Mesenchymal stem cell (in vitro differentiated cells and primary cell): ENCODE data around the gene F2RL3.

Experiments used
- DNase-seq: peaks from one replicate; pipeline ENCODE4 v3.0.0-alpha.2; 2013
- H2AFZ ChIP-seq: one replicate; pipeline ENCODE4 v1.6.1; 2013; ENCODE audit warnings: low read depth, mild to moderate bottlenecking, control low read depth, inconsistent platforms, low read length, moderate library complexity
- H2AK5ac ChIP-seq: 2 replicates; pipeline ENCODE4 v1.6.1; 2013; ENCODE audit warnings: low read length, moderate library complexity, mild to moderate bottlenecking, inconsistent platforms; ENCODE audit not compliant: severe bottlenecking
- H2BK120ac ChIP-seq: one replicate; pipeline ENCODE4 v1.6.1; 2013; ENCODE audit warnings: low read depth, mild to moderate bottlenecking, inconsistent platforms, low read length, moderate library complexity
- H2BK12ac ChIP-seq, 2 experiments: one replicate each; pipeline ENCODE4 v1.6.1; 2013; ENCODE audit warnings: inconsistent platforms in 2 of 2, low read length in 2 of 2, mild to moderate bottlenecking in 2 of 2, moderate library complexity in 2 of 2, control low read depth in 1 of 2
- H2BK15ac ChIP-seq: one replicate; pipeline ENCODE4 v1.6.1; 2013; ENCODE audit warnings: mild to moderate bottlenecking, low read depth, inconsistent platforms; ENCODE audit not compliant: poor library complexity, severe bottlenecking
- H2BK5ac ChIP-seq: 2 replicates; pipeline ENCODE4 v1.6.1; 2013; ENCODE audit warnings: low read depth, mild to moderate bottlenecking, low read length, control low read depth, inconsistent platforms; ENCODE audit not compliant: poor library complexity, severe bottlenecking
- H3K14ac ChIP-seq, 2 experiments: one replicate each; pipeline ENCODE4 v1.6.1; 2013; ENCODE audit warnings: inconsistent platforms in 2 of 2, low read length in 2 of 2, control low read depth in 1 of 2, mild to moderate bottlenecking in 1 of 2, moderate library complexity in 1 of 2
- H3K18ac ChIP-seq, 2 experiments: one replicate each; pipeline ENCODE4 v1.6.1; 2013; ENCODE audit warnings: inconsistent platforms in 2 of 2, low read length in 2 of 2, control low read depth in 1 of 2, low read depth in 1 of 2, mild to moderate bottlenecking in 1 of 2
- H3K23ac ChIP-seq, 2 experiments: one replicate each; pipeline ENCODE4 v1.6.1; 2013; ENCODE audit warnings: inconsistent platforms in 2 of 2, low read length in 2 of 2, mild to moderate bottlenecking in 2 of 2, moderate library complexity in 2 of 2, control low read depth in 1 of 2
- H3K27ac ChIP-seq: 2 replicates; pipeline ENCODE4 v1.5.1; 2013; ENCODE audit warnings: mild to moderate bottlenecking, moderate library complexity, low read length, control low read depth, inconsistent platforms; ENCODE audit not compliant: poor library complexity, severe bottlenecking
- H3K27me3 ChIP-seq, 2 experiments: 2 replicates each; pipeline versions ENCODE4 v1.6.1 to v1.7.0; 2013; ENCODE audit warnings: low read length in 2 of 2, mild to moderate bottlenecking in 2 of 2, moderate library complexity in 2 of 2, control low read depth in 1 of 2, inconsistent platforms in 1 of 2; ENCODE audit not compliant: control insufficient read depth in 1 of 2, insufficient read depth in 1 of 2
- H3K36me3 ChIP-seq, 2 experiments: 2 replicates each; pipeline versions ENCODE4 v1.6.1 to v1.7.0; 2013; ENCODE audit warnings: low read length in 2 of 2, control low read depth in 1 of 2, inconsistent platforms in 1 of 2, low read depth in 1 of 2, mild to moderate bottlenecking in 1 of 2; ENCODE audit not compliant: insufficient read depth in 2 of 2, control insufficient read depth in 1 of 2
- H3K4ac ChIP-seq, 2 experiments: one replicate each; pipeline ENCODE4 v1.6.1; 2013; ENCODE audit warnings: inconsistent platforms in 2 of 2, low read length in 2 of 2, mild to moderate bottlenecking in 2 of 2, moderate library complexity in 2 of 2, control low read depth in 1 of 2, low read depth in 1 of 2
- H3K4me1 ChIP-seq: 2 replicates; pipeline ENCODE4 v1.6.1; 2013; ENCODE audit warnings: low read depth, low read length, control low read depth; ENCODE audit not compliant: control insufficient read depth, insufficient read depth
- H3K4me2 ChIP-seq: 2 replicates; pipeline ENCODE4 v1.6.1; 2013; ENCODE audit warnings: low read length, mild to moderate bottlenecking, inconsistent platforms; ENCODE audit not compliant: poor library complexity, severe bottlenecking
- H3K4me3 ChIP-seq, 2 experiments: 2 replicates each; pipeline versions ENCODE4 v1.5.1 to v1.7.0; 2013; ENCODE audit warnings: low read length in 2 of 2, mild to moderate bottlenecking in 2 of 2, control low read depth in 1 of 2, low read depth in 1 of 2; ENCODE audit not compliant: insufficient read depth in 1 of 2
- H3K79me1 ChIP-seq: replicated peaks from 2 replicates; pipeline ENCODE4 v1.6.1; 2013; ENCODE audit warnings: mild to moderate bottlenecking, control low read depth, low read length, inconsistent platforms; ENCODE audit not compliant: poor library complexity, severe bottlenecking
- H3K9ac ChIP-seq: 2 replicates; pipeline ENCODE4 v1.7.0; 2013; ENCODE audit warnings: mild to moderate bottlenecking, low read length, moderate library complexity
- H3K9me3 ChIP-seq: 2 replicates; pipeline ENCODE4 v1.7.0; 2013; ENCODE audit warnings: mild to moderate bottlenecking, low read length; ENCODE audit not compliant: control insufficient read depth
- H4K8ac ChIP-seq: one replicate; pipeline ENCODE4 v1.6.1; 2013; ENCODE audit warnings: inconsistent platforms, mild to moderate bottlenecking, low read length, moderate library complexity
- H4K91ac ChIP-seq: one replicate; pipeline ENCODE4 v1.6.1; 2013; ENCODE audit warnings: mild to moderate bottlenecking, low read length, inconsistent platforms
- WGBS: methylation state at CpG from one replicate; pipeline ENCODE4 v1.1.7; 2013; ENCODE audit warnings: mixed read lengths; 5-methylcytosine and 5-hydroxymethylcytosine counted together

Gene F2RL3

DNA sequence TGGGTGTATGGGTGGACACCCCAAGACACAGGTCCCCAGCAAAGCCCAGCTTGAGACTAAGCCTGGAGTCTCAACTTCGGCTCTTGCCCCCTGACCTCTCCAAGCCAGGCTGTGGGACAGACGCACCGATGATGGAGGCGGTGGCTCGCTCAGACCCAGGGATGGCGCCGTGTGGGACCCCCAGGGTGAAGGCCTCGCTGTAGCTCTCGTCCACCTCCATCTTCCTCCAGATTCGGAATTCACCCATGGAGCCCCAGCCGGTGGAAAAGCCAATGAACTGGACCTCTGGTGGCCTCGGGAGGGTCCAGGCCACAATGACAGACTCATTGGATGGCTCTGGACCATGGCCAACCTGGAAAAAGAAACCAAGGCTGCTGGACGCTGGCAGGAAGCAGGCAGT lies 39.1 kb downstream of the F2RL3 start:
- Histone ChIP-seq H3K14ac (no peak overlapping the region), H3K18ac (no peak overlapping the region), H3K4me2 (no peak overlapping the region), H3K23ac (no peak overlapping the region), H3K27ac (no peak overlapping the region), H2BK12ac (no peak overlapping the region), H3K4me1 (no peaks in the 10 kb centered on the region), H3K36me3 (no peaks in the 10 kb centered on the region), H3K9me3 (peaks cover 8% of the 10 kb centered on the region), H4K8ac (no peak overlapping the region), H2BK120ac (no peak overlapping the region), H3K79me1 (no peaks in the 10 kb centered on the region), H2BK15ac (no peak overlapping the region), H2AFZ (no peak overlapping the region), H2AK5ac (no peak overlapping the region), H3K4ac (no peak overlapping the region), H2BK5ac (no peak overlapping the region), H3K4me3 (no peak overlapping the region), H4K91ac (no peak overlapping the region), H3K27me3 (peaks cover 0 to 11% of the 10 kb centered on the region in 2 experiments), H3K9ac (no peak overlapping the region)
- WGBS: 85% methylated on average over 13 of the region's 13 CpGs
- DNase-seq: no peak

DNA sequence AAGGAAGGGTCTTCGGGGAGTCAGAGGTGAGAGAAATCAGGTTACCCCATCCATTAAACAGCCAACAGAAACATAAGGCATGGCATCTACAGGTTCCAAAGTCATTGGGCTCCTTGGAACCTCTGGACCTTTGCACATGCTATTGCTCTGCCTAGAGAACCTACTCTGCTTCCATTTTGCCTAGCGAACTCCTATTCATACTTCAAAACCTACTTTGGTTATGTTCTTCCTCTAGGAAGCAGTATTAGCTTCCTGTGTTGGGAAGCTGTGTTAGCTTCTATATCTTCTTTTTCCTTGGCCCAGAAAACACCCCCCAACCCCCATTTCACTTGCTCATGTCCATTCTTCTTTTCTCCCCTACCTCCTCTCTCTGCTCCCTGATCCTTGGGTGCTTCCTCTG lies 39.6 kb downstream of the F2RL3 start:
- H3K9ac ChIP-seq: no peak overlapping the region
- H3K9me3 ChIP-seq: peaks cover 8% of the 10 kb centered on the region
- H2BK120ac ChIP-seq: no peak overlapping the region
- H2AFZ ChIP-seq: no peak overlapping the region
- H2BK5ac ChIP-seq: no peak overlapping the region
- no peak overlapping the region for H2AK5ac ChIP-seq
- H3K23ac ChIP-seq: no peak overlapping the region
- H3K36me3 ChIP-seq: no peaks in the 10 kb centered on the region
- no peak overlapping the region for H3K27ac ChIP-seq
- no peaks in the 10 kb centered on the region for H3K4me1 ChIP-seq
- H3K18ac ChIP-seq: no peak overlapping the region
- no peak overlapping the region for H3K4me3 ChIP-seq
- no peak overlapping the region for H4K91ac ChIP-seq
- no peaks in the 10 kb centered on the region for H3K79me1 ChIP-seq
- no peak for DNase-seq
- no peak overlapping the region for H2BK15ac ChIP-seq
- 92% methylated on average over 1 of the region's 2 CpGs for WGBS
- H4K8ac ChIP-seq: no peak overlapping the region
- H2BK12ac ChIP-seq: no peak overlapping the region
- H3K27me3 ChIP-seq: peaks cover 0 to 11% of the 10 kb centered on the region in 2 experiments
- no peak overlapping the region for H3K4me2 ChIP-seq
- H3K14ac ChIP-seq: no peak overlapping the region
- no peak overlapping the region for H3K4ac ChIP-seq

DNA sequence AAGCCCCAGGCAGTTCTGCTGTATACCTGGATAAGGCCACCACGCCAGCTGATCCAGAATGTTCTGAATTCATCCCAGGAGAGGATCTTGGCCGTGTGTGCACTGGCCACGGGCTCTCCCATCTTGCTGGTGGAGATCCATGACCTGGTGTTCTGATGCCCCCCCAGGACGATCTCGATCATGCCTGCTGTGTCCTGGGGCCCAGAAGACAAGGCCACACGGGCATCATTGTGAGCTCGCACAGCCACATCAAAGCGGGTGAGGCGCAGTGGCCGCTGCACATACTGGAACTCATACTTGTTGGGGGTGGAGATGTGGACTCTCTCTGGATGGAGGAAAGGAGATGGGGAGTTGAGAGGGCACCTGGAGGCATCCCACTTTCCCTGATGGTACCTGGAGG lies 40.1 kb downstream of the F2RL3 start:
- no peak overlapping the region for H2BK15ac ChIP-seq
- H3K9ac ChIP-seq: no peak overlapping the region
- H2AK5ac ChIP-seq: no peak overlapping the region
- no peaks in the 10 kb centered on the region for H3K36me3 ChIP-seq
- H4K91ac ChIP-seq: no peak overlapping the region
- H2BK5ac ChIP-seq: no peak overlapping the region
- H3K9me3 ChIP-seq: peaks cover 14% of the 10 kb centered on the region
- no peak overlapping the region for H3K14ac ChIP-seq
- no peak overlapping the region for H3K4me3 ChIP-seq
- no peak overlapping the region for H3K4me2 ChIP-seq
- no peak overlapping the region for H3K4ac ChIP-seq
- H3K4me1 ChIP-seq: no peaks in the 10 kb centered on the region
- no peak overlapping the region for H3K18ac ChIP-seq
- no peak overlapping the region for H3K27ac ChIP-seq
- no peak overlapping the region for H2BK12ac ChIP-seq
- no peak overlapping the region for H4K8ac ChIP-seq
- no peak overlapping the region for H2AFZ ChIP-seq
- no peak overlapping the region for H2BK120ac ChIP-seq
- WGBS: 87% methylated on average over 10 of the region's 10 CpGs
- peaks cover 0 to 11% of the 10 kb centered on the region in 2 experiments for H3K27me3 ChIP-seq
- H3K79me1 ChIP-seq: no peaks in the 10 kb centered on the region
- DNase-seq: no peak
- no peak overlapping the region for H3K23ac ChIP-seq

- no peak overlapping the region for H2BK120ac ChIP-seq
- H3K4me3 ChIP-seq: no peak overlapping the region
- no peak overlapping the region for H4K8ac ChIP-seq
- DNase-seq: no peak
- no peak overlapping the region for H2AK5ac ChIP-seq
- 85% methylated on average over 5 of the region's 5 CpGs for WGBS
- H3K9ac ChIP-seq: no peak overlapping the region
- no peaks in the 10 kb centered on the region for H3K4me1 ChIP-seq
- H3K27ac ChIP-seq: no peak overlapping the region
- no peak overlapping the region for H2AFZ ChIP-seq
- no peaks in the 10 kb centered on the region for H3K36me3 ChIP-seq
- H3K9me3 ChIP-seq: peaks cover 26% of the 10 kb centered on the region
- no peak overlapping the region for H3K18ac ChIP-seq
- no peak overlapping the region for H2BK15ac ChIP-seq
- no peak overlapping the region for H4K91ac ChIP-seq
- H3K4me2 ChIP-seq: no peak overlapping the region
- no peak overlapping the region for H2BK12ac ChIP-seq
- H2BK5ac ChIP-seq: no peak overlapping the region
- H3K79me1 ChIP-seq: no peaks in the 10 kb centered on the region
- H3K4ac ChIP-seq: no peak overlapping the region
- H3K14ac ChIP-seq: no peak overlapping the region
- H3K27me3 ChIP-seq: peaks cover 0 to 16% of the 10 kb centered on the region in 2 experiments
- H3K23ac ChIP-seq: no peak overlapping the region
These were observed 42.0 kb downstream of the F2RL3 start for GRCh38 chr19:16930753-16931152.
